Activated CD8-positive, alpha-beta memory T cell treated with anti-CD3 and anti-CD28 coated beads, Interleukin-2, amount 50 U/mL, for 1 hour (primary cell): ENCODE measurements around the gene DLL1.
"Not testable (repeated sequence)": the region's sequence is repeated elsewhere in the genome, so short reads cannot be mapped to it uniquely, and the experiment has no call there.

Source experiments
- DNase-seq: peaks from one replicate; pipeline ENCODE4 v3.0.0-alpha.2; 2020; ENCODE audit errors: extremely low read depth

Gene DLL1, protein sequence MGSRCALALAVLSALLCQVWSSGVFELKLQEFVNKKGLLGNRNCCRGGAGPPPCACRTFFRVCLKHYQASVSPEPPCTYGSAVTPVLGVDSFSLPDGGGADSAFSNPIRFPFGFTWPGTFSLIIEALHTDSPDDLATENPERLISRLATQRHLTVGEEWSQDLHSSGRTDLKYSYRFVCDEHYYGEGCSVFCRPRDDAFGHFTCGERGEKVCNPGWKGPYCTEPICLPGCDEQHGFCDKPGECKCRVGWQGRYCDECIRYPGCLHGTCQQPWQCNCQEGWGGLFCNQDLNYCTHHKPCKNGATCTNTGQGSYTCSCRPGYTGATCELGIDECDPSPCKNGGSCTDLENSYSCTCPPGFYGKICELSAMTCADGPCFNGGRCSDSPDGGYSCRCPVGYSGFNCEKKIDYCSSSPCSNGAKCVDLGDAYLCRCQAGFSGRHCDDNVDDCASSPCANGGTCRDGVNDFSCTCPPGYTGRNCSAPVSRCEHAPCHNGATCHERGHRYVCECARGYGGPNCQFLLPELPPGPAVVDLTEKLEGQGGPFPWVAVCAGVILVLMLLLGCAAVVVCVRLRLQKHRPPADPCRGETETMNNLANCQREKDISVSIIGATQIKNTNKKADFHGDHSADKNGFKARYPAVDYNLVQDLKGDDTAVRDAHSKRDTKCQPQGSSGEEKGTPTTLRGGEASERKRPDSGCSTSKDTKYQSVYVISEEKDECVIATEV

GRCh38 chr6:170290296-170291128 lies at the start of gene DLL1:
Gene DLL1 (minus strand): TSS chr6:170291078. CDS start chr6:170290139, 939 bp downstream.
- DNase-seq, result no peak

GRCh38 chr6:170335199-170335598 lies 44.3 kb upstream of the DLL1 start:
- DNase-seq, result not testable (repeated sequence)

DNA sequence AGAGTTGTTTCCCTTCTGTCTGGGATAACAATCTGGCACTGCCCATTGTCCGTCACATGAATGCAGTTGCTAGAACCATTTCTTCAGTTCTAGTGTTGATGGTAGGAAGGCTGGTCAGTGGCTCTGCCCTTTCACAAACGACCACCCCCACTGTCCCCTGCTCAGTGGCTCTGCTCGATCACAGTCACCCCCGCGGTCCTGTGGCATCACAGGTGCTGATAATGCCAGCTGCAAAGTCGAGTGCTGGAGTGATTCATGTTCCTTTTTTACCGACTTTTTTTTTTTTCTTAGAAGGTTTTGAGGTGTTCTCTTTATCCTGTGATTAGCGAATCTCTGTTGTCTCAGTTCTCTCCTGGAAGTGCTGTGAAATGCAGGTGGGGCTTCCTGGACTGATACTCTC lies 38.4 kb upstream of the DLL1 start:
- no peak for DNase-seq

DNA sequence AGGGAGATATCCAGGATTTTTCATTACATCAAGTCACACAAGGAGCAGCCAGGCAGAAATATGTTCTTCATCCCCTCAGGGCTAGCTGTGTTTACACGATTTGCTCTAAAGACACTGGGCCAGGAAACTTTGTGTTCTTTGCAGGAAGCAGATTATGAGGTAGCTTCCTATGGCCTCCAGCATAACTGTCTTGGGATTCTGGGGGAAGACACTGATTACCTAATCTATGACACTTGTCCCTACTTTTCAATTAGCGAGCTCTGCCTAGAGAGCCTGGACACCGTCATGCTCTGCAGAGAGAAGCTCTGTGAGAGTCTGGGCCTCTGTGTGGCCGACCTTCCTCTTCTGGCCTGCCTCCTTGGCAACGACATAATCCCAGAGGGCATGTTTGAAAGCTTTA lies 26.8 kb upstream of the DLL1 start:
- DNase-seq, result no peak

- no peak for DNase-seq
These were observed 26.2 kb upstream of the DLL1 start for GRCh38 chr6:170317076-170317475.

- DNase-seq, result no peak
These were observed 25.2 kb upstream of the DLL1 start for GRCh38 chr6:170316071-170316470.

GRCh38 chr6:170314983-170315382 lies 24.1 kb upstream of the DLL1 start:
- DNase-seq, result no peak

- DNase-seq, result no peak
These were observed 22.9 kb upstream of the DLL1 start for GRCh38 chr6:170313716-170314295.

- no peak for DNase-seq
These were observed 22.0 kb upstream of the DLL1 start for GRCh38 chr6:170312876-170313275.

DNA sequence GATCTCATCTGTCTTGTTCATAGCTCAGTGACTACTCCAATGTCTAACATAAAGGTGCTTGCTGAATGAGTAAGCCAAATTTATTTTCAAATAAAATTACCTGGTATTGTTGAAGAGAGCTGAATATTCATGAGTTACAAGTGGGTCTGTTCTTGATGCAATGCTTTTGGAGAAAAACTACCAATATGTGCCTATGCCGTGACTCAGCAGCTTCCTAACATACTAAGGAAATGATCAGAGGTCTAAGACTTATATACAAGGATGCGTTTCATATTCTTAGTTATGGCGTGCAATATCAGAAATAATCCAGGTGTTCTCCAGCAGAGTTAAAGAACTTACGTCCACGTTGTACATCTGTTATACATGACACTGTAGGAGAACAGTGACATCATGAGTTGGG lies 20.8 kb upstream of the DLL1 start:
- no peak for DNase-seq

- DNase-seq, result no peak
These were observed 17.9 kb upstream of the DLL1 start for GRCh38 chr6:170308761-170309160.

GRCh38 chr6:170307080-170307545 lies 16.2 kb upstream of the DLL1 start:
- no peak for DNase-seq

GRCh38 chr6:170306324-170307079 lies 15.6 kb upstream of the DLL1 start, which contains the start of gene FAM120B:
Gene FAM120B (plus strand): TSS chr6:170306758. CDS start chr6:170317391, 10,633 bp downstream.
- peak; percentile 90 for DNase-seq

- DNase-seq, result no peak
These were observed 15.0 kb upstream of the DLL1 start for GRCh38 chr6:170305805-170306323.

DNA sequence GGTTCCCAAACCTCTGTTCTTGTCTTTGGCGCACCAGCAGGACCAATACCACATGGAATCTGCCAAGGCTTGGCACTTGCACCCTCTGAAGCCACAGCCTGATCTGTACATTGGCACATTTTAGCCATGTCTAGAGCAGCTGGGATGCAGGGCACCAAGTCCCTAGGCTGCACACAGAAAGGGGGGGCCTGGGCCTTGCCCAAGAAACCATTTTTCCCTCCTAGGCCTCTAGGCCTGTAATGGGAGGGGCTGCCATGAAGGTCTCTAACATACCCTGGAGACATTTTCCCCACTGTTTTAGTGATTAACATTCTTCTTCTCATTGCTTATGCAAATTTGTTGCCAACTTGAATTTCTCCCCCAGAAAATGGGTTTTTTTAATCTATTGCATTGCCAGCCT lies 10.3 kb upstream of the DLL1 start:
- DNase-seq, result no peak

DNA sequence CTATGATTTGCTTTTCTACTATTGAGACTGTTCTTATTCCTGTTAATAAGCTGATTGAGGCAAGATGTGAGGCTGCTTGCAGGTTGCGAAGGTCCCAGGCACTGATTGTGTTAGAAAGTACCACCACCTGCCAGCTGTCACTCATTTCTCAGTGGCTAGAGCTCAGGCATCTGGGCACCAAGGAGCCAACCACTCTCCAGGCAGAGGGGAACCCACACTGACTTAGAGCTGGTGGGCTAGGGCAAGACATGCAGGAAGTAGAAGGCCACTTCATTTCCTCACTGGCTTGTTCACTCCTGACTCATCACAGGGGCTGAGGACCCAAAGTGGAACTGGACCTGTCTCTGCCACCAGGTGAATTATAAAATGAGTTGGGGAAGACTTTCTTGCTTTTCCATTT lies 7.8 kb upstream of the DLL1 start:
- no peak for DNase-seq

GRCh38 chr6:170297576-170298330 lies 6.9 kb upstream of the DLL1 start:
- no peak for DNase-seq

DNA sequence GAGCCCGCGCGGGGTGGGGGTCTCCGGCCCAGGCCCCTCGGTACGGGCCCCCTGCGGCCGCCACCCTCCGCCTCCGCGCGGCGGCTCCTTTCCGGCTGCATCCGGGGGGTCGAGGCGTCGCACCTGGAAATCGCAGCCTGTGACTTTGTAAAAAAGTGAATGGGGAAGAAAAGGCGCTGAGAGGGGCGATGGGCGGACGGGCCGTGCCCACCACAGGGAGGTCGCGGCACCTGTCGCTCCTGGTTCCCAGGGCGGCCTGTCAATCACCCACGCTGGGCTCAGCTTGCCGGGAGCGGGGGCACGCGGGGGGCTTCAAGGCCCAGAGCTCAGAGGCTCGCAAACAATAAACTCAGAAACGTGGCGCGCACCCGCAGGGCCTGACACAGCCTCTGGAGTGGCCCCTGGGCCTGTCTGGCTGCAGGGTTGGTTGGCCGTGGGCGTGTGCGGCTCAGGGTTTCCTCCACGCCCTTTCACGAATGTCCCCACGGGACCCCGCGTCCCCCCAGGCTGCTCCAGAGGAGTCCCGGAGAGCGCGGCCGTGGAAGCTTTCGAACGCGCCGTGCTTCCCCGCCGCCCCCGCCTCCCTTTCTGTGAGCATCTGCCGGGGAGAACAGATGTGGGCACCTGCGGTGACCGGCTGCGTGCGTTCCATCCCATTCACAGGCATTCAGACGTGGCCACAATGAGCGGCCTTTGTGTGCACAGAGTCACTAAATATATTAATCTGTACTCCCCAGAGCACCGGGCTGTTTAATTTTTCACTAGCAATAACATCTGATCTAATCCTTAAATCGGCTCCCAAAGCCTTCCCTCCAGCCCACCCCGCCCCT lies 6.1 kb upstream of the DLL1 start:
- no peak for DNase-seq

- DNase-seq, result no peak
These were observed 5.5 kb upstream of the DLL1 start for GRCh38 chr6:170296423-170296745.
